Natural killer cell treated with Interleukin-12 subunit alpha and Interleukin-12 subunit beta and Interleukin-15 and Interleukin-18, amount 100 ng/mL, for 72 hours (primary cell): Measurements from ENCODE around the gene ANKRD45. TPM values are rescaled to one million over a fixed set of nuclear protein-coding genes. Genes with fewer than 3 reads are reported as not detected.
"Not testable (repeated sequence)": the region's sequence is repeated elsewhere in the genome, so short reads cannot be mapped to it uniquely, and the experiment has no call there.

Experiments
- ATAC-seq, 2 donors: fragments of 150-1000 bp; cut with Tn5 transposase in 1 of 2; sonication (Bioruptor Pico), chemical (Tn5 transposase) in 1 of 2; 2 replicates each; pipeline ENCODE4 v1.10.0; 2021
- DNase-seq: peaks from one replicate; pipeline ENCODE4 v3.0.0; 2022; ENCODE audit warnings: low spot score
- H3K27ac Mint-ChIP-seq, 2 donors: 1 replicate in 1 of 2; 2 replicates in 1 of 2; pipeline ENCODE4 v1.8.0; 2022; ENCODE audit warnings: mixed read lengths in 2 of 2, mild to moderate bottlenecking in 1 of 2, moderate library complexity in 1 of 2
- H3K27me3 Mint-ChIP-seq, 2 donors: 1 replicate in 1 of 2; 2 replicates in 1 of 2; pipeline ENCODE4 v1.8.0; 2022; ENCODE audit warnings: mixed read lengths in 2 of 2
- H3K36me3 Mint-ChIP-seq: one replicate; pipeline ENCODE4 v1.8.0; 2022; ENCODE audit warnings: mixed read lengths
- H3K4me1 Mint-ChIP-seq, 2 donors: 1 replicate in 1 of 2; 2 replicates in 1 of 2; pipeline ENCODE4 v1.8.0; 2022; ENCODE audit warnings: low read depth in 2 of 2, mixed read lengths in 2 of 2, mild to moderate bottlenecking in 1 of 2
- H3K4me3 Mint-ChIP-seq: one replicate; pipeline ENCODE4 v1.8.0; 2022; ENCODE audit warnings: mixed read lengths
- H3K9me3 Mint-ChIP-seq: 2 replicates; pipeline ENCODE4 v1.8.0; 2022; ENCODE audit warnings: mixed read lengths
- total RNA-seq, 2 donors: library from RNA; stranded (reverse); gene quantifications; one replicate each; pipeline ENCODE4 v1.2.3, GENCODE V29; 2022

The ANKRD45 gene
- total RNA-seq, 2 donors from 2014 or later = not detected

- DNase-seq (no peak), ATAC-seq (no peak)
- Mint-ChIP-seq H3K4me3 (no peak overlapping the region), H3K27ac (no peak overlapping the region), H3K36me3 (no peaks in the 10 kb centered on the region), H3K27me3 (peaks cover 12 to 13% of the 10 kb centered on the region in 2 donors), H3K4me1 (peaks cover 0 to 6% of the 10 kb centered on the region in 2 donors), H3K9me3 (no peaks in the 10 kb centered on the region)
Observed at GRCh38 chr1:173580071-173580470, 89.6 kb downstream of the ANKRD45 start.

GRCh38 chr1:173573596-173573995 is 96.1 kb downstream of the ANKRD45 start:
- Mint-ChIP-seq H3K27ac (no peak overlapping the region), H3K4me3 (no peak overlapping the region), H3K36me3 (no peaks in the 10 kb centered on the region), H3K9me3 (no peaks in the 10 kb centered on the region), H3K27me3 (peaks cover 4 to 12% of the 10 kb centered on the region in 2 donors), H3K4me1 (no peaks in the 10 kb centered on the region)
- DNase-seq (no peak), ATAC-seq (no peak)

DNA sequence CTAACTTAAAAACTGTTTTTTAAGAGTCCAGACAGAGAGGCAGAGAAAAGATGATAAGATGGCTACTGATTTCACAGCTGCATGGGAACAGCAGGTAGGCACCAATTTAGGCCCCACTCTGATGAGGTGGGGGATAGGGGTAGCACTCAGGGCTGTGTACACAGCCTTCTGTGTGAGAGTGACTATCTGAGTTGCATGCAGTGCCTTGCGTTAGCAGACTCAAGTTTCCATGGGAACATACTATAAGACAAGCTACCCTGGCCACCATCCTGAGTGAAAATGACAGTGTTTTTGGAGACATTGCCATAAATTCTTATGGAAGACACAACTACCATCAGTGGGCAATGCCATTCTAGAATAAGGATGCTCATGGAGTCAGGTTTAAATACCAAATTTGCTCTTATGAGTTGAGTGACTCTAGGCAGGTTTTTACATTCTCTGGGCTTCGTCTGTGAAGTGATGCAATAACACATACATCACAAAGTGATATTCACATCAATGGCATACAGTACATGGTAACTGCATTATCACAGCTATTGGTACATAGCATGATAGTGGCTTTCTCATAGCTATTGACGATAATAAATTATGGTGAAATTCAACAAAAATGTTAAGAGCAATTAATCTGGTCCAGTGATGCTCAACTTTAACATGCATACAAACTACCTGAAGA is 97.3 kb downstream of the ANKRD45 start:
- no peak for ATAC-seq
- DNase-seq = no peak
- Mint-ChIP-seq H3K4me1 (no peaks in the 10 kb centered on the region), H3K27ac (no peak overlapping the region), H3K36me3 (peaks cover 4% of the 10 kb centered on the region), H3K4me3 (no peak overlapping the region), H3K27me3 (peaks cover 10 to 20% of the 10 kb centered on the region in 2 donors), H3K9me3 (peaks cover 3% of the 10 kb centered on the region)

GRCh38 chr1:173570370-173571007 is 99.2 kb downstream of the ANKRD45 start:
- no peak for ATAC-seq
- Mint-ChIP-seq H3K9me3 (peaks cover 8% of the 10 kb centered on the region), H3K27ac (no peak overlapping the region)

DNA sequence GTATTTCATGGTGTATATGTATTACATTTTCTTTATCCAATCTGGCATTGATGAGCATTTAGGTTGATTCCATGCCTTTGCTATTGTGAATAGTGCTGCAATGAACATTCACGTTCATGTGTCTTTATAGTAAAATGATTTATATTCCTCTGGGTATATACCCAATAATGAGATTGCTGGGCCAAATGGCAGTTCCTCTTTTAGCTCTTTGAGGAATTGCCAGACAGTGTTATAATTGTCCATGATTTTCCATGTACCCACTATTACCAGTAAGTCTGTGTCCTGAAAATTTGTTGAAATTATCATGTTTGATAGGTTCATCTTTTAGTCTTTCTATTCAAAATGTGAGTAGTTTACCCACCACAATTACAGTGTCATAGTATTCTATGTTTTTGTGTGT is 101.2 kb downstream of the ANKRD45 start:
- Mint-ChIP-seq H3K36me3 (peaks cover 16% of the 10 kb centered on the region), H3K4me1 (no peaks in the 10 kb centered on the region), H3K9me3 (peaks cover 15% of the 10 kb centered on the region), H3K27ac (no peak overlapping the region), H3K27me3 (peaks cover 33 to 35% of the 10 kb centered on the region in 2 donors), H3K4me3 (no peak overlapping the region)
- DNase-seq = no peak
- ATAC-seq = no peak

More at GRCh38 chr1:173570370-173571007, 99.2 kb downstream of the ANKRD45 start:
- Mint-ChIP-seq H3K36me3 (peaks cover 11% of the 10 kb centered on the region), H3K4me3 (no peak overlapping the region), H3K4me1 (no peaks in the 10 kb centered on the region), H3K27me3 (peaks cover 20 to 25% of the 10 kb centered on the region in 2 donors)
- no peak for DNase-seq

DNA sequence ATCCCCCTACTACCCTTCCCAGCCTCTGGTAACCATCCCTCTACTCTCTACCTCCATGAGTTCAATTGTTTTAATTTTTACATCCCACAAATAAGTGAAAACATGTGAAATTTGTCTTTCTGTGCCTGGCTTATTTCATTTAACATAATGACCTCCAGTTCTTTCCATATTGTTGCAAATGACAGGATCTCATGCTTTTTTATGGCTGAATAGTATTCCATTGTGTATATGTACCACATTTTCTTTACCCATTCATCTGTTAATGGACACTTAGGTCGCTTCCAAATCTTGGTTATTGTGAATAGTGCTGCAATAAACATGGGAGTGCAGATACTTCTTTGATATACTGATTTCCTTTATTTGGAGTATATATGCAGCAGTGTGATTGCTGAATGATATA is 105.8 kb downstream of the ANKRD45 start:
- H3K36me3 Mint-ChIP-seq = peaks cover 16% of the 10 kb centered on the region
- peaks cover 15% of the 10 kb centered on the region for H3K9me3 Mint-ChIP-seq
- H3K27ac Mint-ChIP-seq, H3K4me1 Mint-ChIP-seq, ATAC-seq, H3K4me3 Mint-ChIP-seq, DNase-seq: not testable (repeated sequence)
- peaks cover 29 to 33% of the 10 kb centered on the region in 2 donors for H3K27me3 Mint-ChIP-seq

DNA sequence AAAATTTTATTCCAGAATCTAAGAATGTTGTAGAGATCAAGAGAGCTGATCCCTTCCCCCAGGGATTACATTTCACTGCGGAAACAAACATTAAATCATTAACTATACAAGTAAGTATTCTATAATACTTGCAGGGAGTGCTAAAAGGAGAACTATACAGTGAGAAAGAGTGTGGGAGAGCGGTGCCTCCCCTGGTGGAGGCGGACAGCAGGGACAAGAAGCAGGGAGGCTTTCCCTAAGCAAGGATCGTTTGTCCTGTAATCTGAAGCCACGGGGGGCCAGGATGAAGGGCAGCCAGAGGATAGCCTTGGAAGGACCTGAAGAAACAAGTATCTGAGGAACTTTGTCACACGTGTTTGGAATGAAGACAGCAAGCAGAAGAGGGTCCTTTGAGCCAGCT is 106.8 kb downstream of the ANKRD45 start:
- H3K27ac Mint-ChIP-seq = no peak overlapping the region
- H3K4me3 Mint-ChIP-seq = no peak overlapping the region
- H3K27me3 Mint-ChIP-seq = peaks cover 24 to 26% of the 10 kb centered on the region in 2 donors

DNA sequence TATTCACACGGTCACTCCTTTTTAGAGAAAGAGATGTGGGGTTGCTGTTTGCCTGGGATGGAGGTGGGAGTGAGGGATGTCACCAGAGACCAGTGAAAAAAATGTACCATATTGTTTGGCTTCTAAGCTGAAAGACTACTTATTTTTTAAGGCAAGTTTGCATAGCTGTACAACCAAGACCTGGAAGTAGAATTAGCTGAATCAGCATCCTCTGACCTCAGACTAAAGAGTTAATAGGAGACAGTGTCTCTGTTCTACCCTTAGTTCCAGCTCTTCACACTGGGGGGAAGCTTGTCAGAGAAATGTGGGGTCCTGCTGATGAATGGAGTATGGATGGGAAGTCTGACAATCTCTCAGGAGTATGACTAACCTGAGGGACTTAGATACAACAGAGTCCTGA is 108.4 kb downstream of the ANKRD45 start:
- Mint-ChIP-seq H3K9me3 (peaks cover 8% of the 10 kb centered on the region), H3K27me3 (peaks cover 12 to 16% of the 10 kb centered on the region in 2 donors), H3K4me3 (no peak overlapping the region), H3K27ac (no peak overlapping the region), H3K4me1 (no peaks in the 10 kb centered on the region), H3K36me3 (peaks cover 5% of the 10 kb centered on the region)
- no peak for DNase-seq
- ATAC-seq = no peak

More for the DNA sequence above, 106.8 kb downstream of the ANKRD45 start:
- no peaks in the 10 kb centered on the region for H3K4me1 Mint-ChIP-seq
- H3K36me3 Mint-ChIP-seq = peaks cover 12% of the 10 kb centered on the region
- peaks cover 12% of the 10 kb centered on the region for H3K9me3 Mint-ChIP-seq
- no peak for ATAC-seq
- DNase-seq = no peak

DNA sequence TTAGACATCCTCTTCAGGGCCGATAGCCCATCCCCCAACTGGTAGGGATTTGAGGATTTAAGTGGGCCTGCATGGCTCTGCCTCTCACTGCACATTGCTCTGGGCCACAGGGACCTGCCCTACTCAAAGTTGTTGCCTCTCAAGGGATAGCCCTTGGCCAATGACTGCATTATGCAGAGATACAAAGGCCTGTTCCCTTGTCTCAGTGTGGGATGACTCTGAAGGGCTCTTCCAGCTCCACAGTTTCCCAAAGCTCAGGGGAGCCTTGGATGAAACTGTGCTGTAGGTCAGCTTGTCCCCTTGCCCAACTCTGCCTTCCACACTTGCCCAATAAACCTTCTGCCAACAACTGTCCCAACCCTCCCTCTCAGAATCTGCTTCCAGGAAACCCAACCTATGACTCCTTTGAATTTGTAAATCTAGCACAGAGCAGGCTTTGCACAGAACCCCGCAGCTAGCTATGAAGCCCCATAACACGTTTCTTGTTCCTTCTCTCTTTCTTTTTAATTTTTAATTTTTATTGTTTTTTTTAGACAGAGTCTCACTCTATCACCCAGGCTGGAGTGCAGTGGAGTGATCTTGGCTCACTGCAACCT is 109.3 kb downstream of the ANKRD45 start:
- Mint-ChIP-seq H3K4me1 (no peaks in the 10 kb centered on the region), H3K27ac (no peak overlapping the region), H3K36me3 (peaks cover 5% of the 10 kb centered on the region), H3K4me3 (no peak overlapping the region), H3K9me3 (peaks cover 7% of the 10 kb centered on the region), H3K27me3 (peaks cover 9 to 11% of the 10 kb centered on the region in 2 donors)
- no peak for DNase-seq
- ATAC-seq = no peak

Other genes with a start within 250 kb of the ANKRD45 start
- gene PRDX6, start 192.5 kb downstream of the ANKRD45 start, total RNA-seq = 100 to 1,000 TPM; 119 to 155 TPM
- gene SLC9C2, start 66.8 kb downstream of the ANKRD45 start, total RNA-seq = not detected
- gene TEX50, start 34.5 kb downstream of the ANKRD45 start, total RNA-seq = not detected
- gene KLHL20, start 45.1 kb upstream of the ANKRD45 start, total RNA-seq = 10 to 100 TPM; 23.6 to 32.5 TPM
- 10 to 100 TPM; 27.8 to 40.9 TPM for gene DARS2, start 154.8 kb upstream of the ANKRD45 start, total RNA-seq
- gene CENPL, start 155.0 kb upstream of the ANKRD45 start, total RNA-seq = 10 to 100 TPM; 23.4 to 38.7 TPM
- gene GAS5, start 198.1 kb upstream of the ANKRD45 start, total RNA-seq = 100 to 1,000 TPM; 391 to 659 TPM
- 10 to 100 TPM; 15.6 to 19.7 TPM for gene ZBTB37, start 198.5 kb upstream of the ANKRD45 start, total RNA-seq
- gene SERPINC1, start 247.5 kb upstream of the ANKRD45 start, total RNA-seq = under 1 TPM in 1 of 2 donors, not detected in 1; 0.36 TPM